K562 (cell line): Measurements from ENCODE around the gene UBE2L6. TPM values are rescaled to one million over a fixed set of nuclear protein-coding genes. Genes with fewer than 3 reads are reported as not detected.

Source experiments
- BHLHE40 ChIP-seq: IDR thresholded peaks from 2 replicates; pipeline ENCODE4 v1.6.1; 2011; ENCODE audit warnings: low read length, improper control_type of control experiment
- BMI1 ChIP-seq: fragments of 150-350 bp; IDR thresholded peaks from 2 replicates; pipeline ENCODE4 v1.6.1; 2014; ENCODE audit warnings: low read length
- C11orf30 ChIP-seq: fragments of 450-650 bp; IDR thresholded peaks from 2 replicates; pipeline ENCODE4 v1.6.1; 2016; ENCODE audit warnings: low read depth, mild to moderate bottlenecking
- CREB5 ChIP-seq: fragments of 250-450 bp; sonication (Bioruptor Pico); IDR thresholded peaks from 2 replicates; pipeline ENCODE4 v1.5.0; 2020; ENCODE audit warnings: mild to moderate bottlenecking
- E2F3 ChIP-seq: fragments of 250-450 bp; sonication (Bioruptor Pico); IDR thresholded peaks from 2 replicates; pipeline ENCODE4 v1.4.0; 2020; ENCODE audit warnings: mild to moderate bottlenecking
- FOXM1 ChIP-seq, 2 experiments: fragments of 450-650 bp in 1 of 2; sonication (generic) in 1 of 2; formaldehyde crosslinking in 1 of 2; IDR thresholded peaks; 2 replicates each; pipeline versions ENCODE4 v1.6.1 to v1.9.0; 2017 to 2022; ENCODE audit warnings: low read depth in 2 of 2, mild to moderate bottlenecking in 2 of 2, missing genetic modification reagents in 1 of 2, moderate library complexity in 1 of 2
- FOXP4 ChIP-seq: sonication (generic); formaldehyde crosslinking; IDR thresholded peaks from 2 replicates; pipeline ENCODE4 v1.8.0; 2022; ENCODE audit warnings: mild to moderate bottlenecking, missing genetic modification reagents, borderline replicate concordance
- GABPB1 ChIP-seq: sonication (generic); formaldehyde crosslinking; IDR thresholded peaks from 2 replicates; pipeline ENCODE4 v1.8.0; 2022; ENCODE audit warnings: mild to moderate bottlenecking, missing genetic modification reagents
- GMEB1 ChIP-seq: fragments of 250-450 bp; sonication (Bioruptor Pico); IDR thresholded peaks from 2 replicates; pipeline ENCODE4 v1.4.0; 2020; ENCODE audit warnings: mild to moderate bottlenecking
- KDM5B ChIP-seq: fragments of 200-600 bp; sonication (generic); IDR thresholded peaks from 2 replicates; pipeline ENCODE4 v1.6.1; 2012; ENCODE audit warnings: low read depth, mild to moderate bottlenecking, moderate library complexity, low read length, control low read depth, inconsistent platforms; ENCODE audit not compliant: insufficient replicate concordance
- KLF1 ChIP-seq: fragments of 450-650 bp; IDR thresholded peaks from 2 replicates; pipeline ENCODE4 v1.6.1; 2016; ENCODE audit warnings: missing genetic modification characterization, missing compliant biosample characterization
- LEF1 ChIP-seq: fragments of 450-650 bp; IDR thresholded peaks from 2 replicates; pipeline ENCODE4 v1.6.1; 2016; ENCODE audit warnings: mild to moderate bottlenecking
- MAX ChIP-seq: sonication (generic); formaldehyde crosslinking; IDR thresholded peaks from 2 replicates; pipeline ENCODE4 v1.9.0; 2022; ENCODE audit warnings: mild to moderate bottlenecking, missing genetic modification reagents
- MAZ ChIP-seq, 2 experiments: fragments of 450-650 bp in 1 of 2; sonication (generic) in 1 of 2; formaldehyde crosslinking; IDR thresholded peaks in 1 of 2; conservative IDR thresholded peaks in 1 of 2; 2 replicates each; pipeline versions ENCODE4 v1.4.0 to v1.5.0; 2020; ENCODE audit warnings: mild to moderate bottlenecking in 1 of 2, missing genetic modification reagents in 1 of 2
- PYGO2 ChIP-seq: fragments of 450-650 bp; IDR thresholded peaks from 2 replicates; pipeline ENCODE4 v1.6.1; 2016; ENCODE audit warnings: mild to moderate bottlenecking, missing genetic modification characterization, moderate library complexity, missing compliant biosample characterization
- RBM22 ChIP-seq: fragments of 200-400 bp; formaldehyde crosslinking; IDR thresholded peaks from 2 replicates; pipeline ENCODE4 v1.6.1; 2018; ENCODE audit warnings: low read length, low read depth; ENCODE audit not compliant: poor library complexity, severe bottlenecking
- RFX1 ChIP-seq: fragments of 450-650 bp; IDR thresholded peaks from 2 replicates; pipeline ENCODE4 v1.6.1; 2016; ENCODE audit warnings: mild to moderate bottlenecking, moderate library complexity
- RNF2 ChIP-seq: sonication (generic); IDR thresholded peaks from 2 replicates; pipeline ENCODE4 v1.6.1; 2016
- SRF ChIP-seq, 2 experiments: fragments of 250-450, 450-650 bp in 1 of 2; sonication (Bioruptor Pico) in 1 of 2; sonication (generic) in 1 of 2; formaldehyde crosslinking; IDR thresholded peaks; 2 replicates each; pipeline versions ENCODE4 v1.5.0 to v1.5.1; 2020 to 2022; ENCODE audit warnings: mild to moderate bottlenecking in 1 of 2, missing genetic modification reagents in 1 of 2
- TAL1 ChIP-seq: fragments of 450-650 bp; IDR thresholded peaks from 2 replicates; pipeline ENCODE4 v1.6.1; 2016; ENCODE audit warnings: mild to moderate bottlenecking
- TBL1XR1 ChIP-seq, 2 experiments: IDR thresholded peaks; 2 replicates each; pipeline ENCODE4 v1.6.1; 2012; ENCODE audit warnings: improper control_type of control experiment in 2 of 2, low read length in 2 of 2, mild to moderate bottlenecking in 1 of 2
- ZNF146 ChIP-seq: IDR thresholded peaks from one replicate; pipeline ENCODE4 v1.6.1; 2018; ENCODE audit warnings: missing compliant biosample characterization; ENCODE audit not compliant: unreplicated experiment
- polyA plus RNA-seq, 8 experiments: library from polyadenylated mRNA; depleted of rRNA in 4 of 8; stranded (reverse) in 5 of 8; unstranded in 3 of 8; fragments of >200 nt; fragmentation: Nextera tagmentation in 2 of 8; fragmentation: Illumina TruSeq in 1 of 8; extraction: Ambion mirVana in 2 of 8; extraction: Trizol in 1 of 8; gene quantifications; 2 replicates each; pipeline versions ENCODE4 v1.2.1 to v1.2.3, GENCODE V29; 2011 to 2014; ENCODE audit warnings: inconsistent platforms in 1 of 8, missing spikeins in 1 of 8
- total RNA-seq, 7 experiments: library from RNA; depleted of rRNA in 6 of 7; stranded (reverse); fragments of >200 nt in 6 of 7; fragmentation: Illumina TruSeq in 2 of 7; extraction: Trizol in 2 of 7; gene quantifications; 2 replicates each; pipeline versions ENCODE4 v1.2.1 to v1.2.3, GENCODE V29; 2011 to 2021; ENCODE audit warnings: low replicate concordance in 1 of 7

UBE2L6 gene
- total and polyA plus RNA-seq, 9 of the 15 experiments (the other 6 are each of a cell fraction or from before 2014, with no cell fraction given), result 5.9 to 24.9 (median 9.7) TPM

- TF ChIP-seq GMEB1 (CRISPR knock-in tag) (no peak), FOXP4 (CRISPR knock-in tag) (no peak), GABPB1 (no peak), MAZ (CRISPR knock-in tag; conservative IDR thresholded peaks at IDR 0.05 in 1 of 2, IDR thresholded peaks at IDR 0.05 in 1 of 2) (peak; percentile 73 to 76; a peak in 3 of 4 replicates), FOXM1 (IDR thresholded peaks at IDR 0.05; ENCODE audit: low read depth) (no peak), FOXM1 (CRISPR knock-in tag; IDR thresholded peaks at IDR 0.05; ENCODE audit: low read depth) (0 out of 2 replicates have a peak, but pooled peaks have one; percentile 56), KDM5B (peak; percentile 25), RBM22 (no peak), TBL1XR1 (IDR thresholded peaks at IDR 0.05; ENCODE audit: low read length in 2 of 2) (no peak), LEF1 (no peak), PYGO2 (tag) (no peak), MAX (CRISPR knock-in tag) (peak; percentile 49; the same call in 1 of the 2 replicates), RFX1 (no peak), C11orf30 (no peak), TAL1 (no peak), RNF2 (no peak), ZNF146 (CRISPR knock-in tag) (no peak), KLF1 (no peak), E2F3 (CRISPR knock-in tag) (no peak), SRF (CRISPR knock-in tag; IDR thresholded peaks at IDR 0.05) (peak in 1 of 2 experiments; percentile 55; a peak in 1 of 4 replicates), CREB5 (CRISPR knock-in tag) (no peak), BMI1 (no peak), BHLHE40 (no peak)
Observed at GRCh38 chr11:57567515-57568329, at the start of gene UBE2L6 (continued).
